Heart left ventricle (tissue), 16 donors: ENCODE data around the gene NT5DC4. TPM values are rescaled to one million over a fixed set of nuclear protein-coding genes. Genes with fewer than 3 reads are reported as not detected.

Source experiments
- ATAC-seq, 4 donors: fragments of 200-7000 bp; cut with Tn5 transposase; one replicate each; pipeline ENCODE4 v1.9.1; 2020 to 2022; ENCODE audit warnings: moderate library complexity in 4 of 4, mild to moderate bottlenecking in 3 of 4, moderate number of reproducible peaks in 1 of 4
- DNase-seq, 5 donors: peaks; one replicate each; pipeline ENCODE4 v3.0.0-alpha.2; 2020
- H3K27ac ChIP-seq, 12 donors: fragments of 200-600 bp; sonication (generic) in 4 of 12; one replicate each; pipeline versions ENCODE4 v1.5.0 to v1.8.0; 2016 to 2022; ENCODE audit warnings: mild to moderate bottlenecking in 2 of 12
- H3K27me3 ChIP-seq, 9 donors: fragments of 200-600 bp; sonication (generic) in 2 of 9; one replicate each; pipeline versions ENCODE4 v1.5.1 to v1.8.0; 2016 to 2022; ENCODE audit warnings: mild to moderate bottlenecking in 3 of 9
- H3K36me3 ChIP-seq, 9 donors: fragments of 200-600 bp; sonication (generic) in 2 of 9; one replicate each; pipeline versions ENCODE4 v1.5.0 to v1.8.0; 2018 to 2022; ENCODE audit warnings: mild to moderate bottlenecking in 2 of 9
- H3K4me1 ChIP-seq, 12 donors: fragments of 200-600 bp; sonication (generic) in 4 of 12; one replicate each; pipeline versions ENCODE4 v1.5.0 to v1.8.0; 2016 to 2022; ENCODE audit warnings: mild to moderate bottlenecking in 3 of 12
- H3K4me3 ChIP-seq, 12 donors: fragments of 200-600 bp; sonication (generic) in 4 of 12; one replicate each; pipeline versions ENCODE4 v1.5.0 to v1.8.0; 2017 to 2022; ENCODE audit warnings: mild to moderate bottlenecking in 9 of 12, moderate library complexity in 4 of 12
- H3K9me3 ChIP-seq, 12 donors: fragments of 200-600 bp; sonication (generic) in 4 of 12; one replicate each; pipeline versions ENCODE4 v1.5.0 to v1.8.0; 2016 to 2022; ENCODE audit warnings: mild to moderate bottlenecking in 1 of 12
- CTCF ChIP-seq, 12 donors: fragments of 200-600 bp; sonication (generic) in 4 of 12; IDR thresholded peaks; one replicate each; pipeline versions ENCODE4 v1.5.0 to v1.8.0; 2018 to 2022; ENCODE audit warnings: antibody characterized with exemption in 12 of 12, mild to moderate bottlenecking in 5 of 12
- POLR2A ChIP-seq, 2 donors: fragments of 450-650 bp; IDR thresholded peaks; one replicate each; pipeline ENCODE4 v1.6.1; 2017; ENCODE audit warnings: antibody characterized with exemption in 2 of 2, mild to moderate bottlenecking in 2 of 2, moderate library complexity in 2 of 2
- WGBS, 4 donors: extraction: QIAGEN DNeasy Blood & Tissue Kit in 2 of 4; methylation state at CpG; one replicate each; pipeline versions ENCODE4 v1.1.5 to v1.1.7; 2013 to 2018; 5-methylcytosine and 5-hydroxymethylcytosine counted together
- intact Hi-C, 10 donors: fragments of 100-400 bp; cut with DNase I; formaldehyde crosslinking; loops; one replicate each; pipeline versions ENCODE4 v1.11.1 to v1.14.2; 2022
- polyA plus RNA-seq, 2 donors: library from polyadenylated mRNA; stranded (reverse); fragments of 200-250 nt; gene quantifications; one replicate each; pipeline ENCODE4 v1.2.3, GENCODE V29; 2013
- total RNA-seq, 9 donors: library from RNA; depleted of rRNA in 2 of 9; stranded (reverse); fragments of >200 nt in 2 of 9; fragmentation: NEBNext Ultra II Directional in 3 of 9; extraction: Animal tissue kit (Norgen Biotek cat#: 25700) in 3 of 9; gene quantifications; one replicate each; pipeline versions ENCODE4 v1.1.0 to v1.2.4, GENCODE V29; 2016 to 2023
- donor health status: ischemic (EF 13 %, LVEDD 7.1; RV severe dilation, severe dysfunction).
- donor health status: healthy with polysubstance abuse.
- donor health status: DM: no; HTN: yes; CAD: no.
- donor health status: DM: no; HTN: no; CAD: no.
- donor health status: ischemic (EF 25% LVEDD 6.9; RV normal size, moderate dysfunction).
- donor health status: ischemic (EF 25% LVEDD 5.7; RV mildly dilated, moderate dysfunction).
- donor health status: healthy.
- donor health status: DM: yes; HTN: yes; CAD: no.
- donor health status: ischemic (EF 35%, LVEDD 5.7; RV mildly dilated, moderate dysfunction).
- donor health status: nonischemic (EF 11% LVEDD 7.7; RV severe dilation, severe dysfunction).
- donor health status: DM: yes; HTN: yes; CAD: no.
- donor health status: PGD.
- donor health status: ischemic (EF 29% LVEDD 5.4; RV normal size, mild dysfunction).
- donor health status: nonischemic (EF 23%, LVEDD 6.1; RV moderate dilation, normal function).

NT5DC4 gene
- total and polyA plus RNA-seq, 11 donors, result 0.16 TPM; not detected in 10

GRCh38 chr2:112699984-112700667 is 20.7 kb upstream of the NT5DC4 start:
- Histone ChIP-seq H3K36me3 (no peaks in the 10 kb centered on the region), H3K9me3 (no peaks in the 10 kb centered on the region), H3K4me3 (no peak overlapping the region), H3K27ac (peak overlapping the region in 1 of 12 donors; percentile 91), H3K4me1 (peaks cover 0 to 44% (median 0%) of the 10 kb centered on the region in 12 donors), H3K27me3 (peaks cover 0 to 4% (median 0%) of the 10 kb centered on the region in 9 donors)
- ATAC-seq, result peak in 3 of 4 donors; percentile 20 to 59 (median 22)
- intact Hi-C loops, result loop anchor here in 1 of 10 donors (10.0 kb wide), 1 partner anchor 75 kb away; no protein-coding TSS in a partner anchor
- DNase-seq, result no peak
- TF ChIP-seq CTCF (IDR thresholded peaks at IDR 0.05) (no peak), POLR2A (IDR thresholded peaks at IDR 0.05) (no peak)
- 71 to 81% (median 76%) methylated on average over 3 of the region's 3 CpGs for WGBS, 4 donors

- H3K9me3 ChIP-seq, result no peaks in the 10 kb centered on the region
- H3K4me3 ChIP-seq, result no peak overlapping the region
- no peaks in the 10 kb centered on the region for H3K36me3 ChIP-seq
- peaks cover 0 to 51% (median 0%) of the 10 kb centered on the region in 12 donors for H3K4me1 ChIP-seq
- TF ChIP-seq CTCF (IDR thresholded peaks at IDR 0.05), result no peak
- TF ChIP-seq POLR2A (IDR thresholded peaks at IDR 0.05), result no peak
- DNase-seq (no peak), ATAC-seq (no peak)
- intact Hi-C loops, result no loop called here
- 82 to 89% (median 84%) methylated on average over 8 of the region's 8 CpGs for WGBS, 4 donors
- peak overlapping the region in 1 of 12 donors; percentile 91 for H3K27ac ChIP-seq
- H3K27me3 ChIP-seq, result peaks cover 0 to 4% (median 0%) of the 10 kb centered on the region in 9 donors
These were observed 19.8 kb upstream of the NT5DC4 start for GRCh38 chr2:112701052-112701451.

- DNase-seq (no peak), ATAC-seq (no peak)
- TF ChIP-seq CTCF (IDR thresholded peaks at IDR 0.05), result no peak
- no peak for TF ChIP-seq POLR2A (IDR thresholded peaks at IDR 0.05)
- 40 to 92% (median 67%) methylated on average over 2 of the region's 2 CpGs for WGBS, 4 donors
- Histone ChIP-seq H3K9me3 (no peaks in the 10 kb centered on the region), H3K4me3 (no peak overlapping the region), H3K27ac (no peak overlapping the region), H3K27me3 (peaks cover 0 to 7% (median 0%) of the 10 kb centered on the region in 9 donors), H3K4me1 (peaks cover 0 to 65% (median 0%) of the 10 kb centered on the region in 12 donors), H3K36me3 (no peaks in the 10 kb centered on the region)
- intact Hi-C loops, result no loop called here
These were observed 17.1 kb upstream of the NT5DC4 start for GRCh38 chr2:112703684-112704083.

- TF ChIP-seq POLR2A (IDR thresholded peaks at IDR 0.05), result no peak
- WGBS, 4 donors, result 91 to 95% (median 91%) methylated on average over 4 of the region's 4 CpGs
- H3K36me3 ChIP-seq, result no peaks in the 10 kb centered on the region
- intact Hi-C loops, result no loop called here
- DNase-seq (no peak), ATAC-seq (no peak)
- peaks cover 0 to 57% (median 0%) of the 10 kb centered on the region in 12 donors for H3K4me1 ChIP-seq
- H3K4me3 ChIP-seq, result no peak overlapping the region
- H3K27me3 ChIP-seq, result peaks cover 0 to 7% (median 0%) of the 10 kb centered on the region in 9 donors
- no peaks in the 10 kb centered on the region for H3K9me3 ChIP-seq
- H3K27ac ChIP-seq, result no peak overlapping the region
These were observed 15.2 kb upstream of the NT5DC4 start for GRCh38 chr2:112705575-112705974.
